NCI-H82 (cell line): Measurements from ENCODE around the gene GSTO2.
A peak's percentile ranks its signal among the peaks of the same experiment; 100 is the strongest.

Experiments used
- DNase-seq: peaks from one replicate; lab custom pipeline; 2025; lab: John Stamatoyannopoulos, UW

The GSTO2 gene

GRCh38 chr10:104308439-104308903 lies 39.5 kb downstream of the GSTO2 start:
- DNase-seq, result no peak

- DNase-seq, result no peak
Observed at GRCh38 chr10:104309980-104310978, 41.3 kb downstream of the GSTO2 start.

DNA sequence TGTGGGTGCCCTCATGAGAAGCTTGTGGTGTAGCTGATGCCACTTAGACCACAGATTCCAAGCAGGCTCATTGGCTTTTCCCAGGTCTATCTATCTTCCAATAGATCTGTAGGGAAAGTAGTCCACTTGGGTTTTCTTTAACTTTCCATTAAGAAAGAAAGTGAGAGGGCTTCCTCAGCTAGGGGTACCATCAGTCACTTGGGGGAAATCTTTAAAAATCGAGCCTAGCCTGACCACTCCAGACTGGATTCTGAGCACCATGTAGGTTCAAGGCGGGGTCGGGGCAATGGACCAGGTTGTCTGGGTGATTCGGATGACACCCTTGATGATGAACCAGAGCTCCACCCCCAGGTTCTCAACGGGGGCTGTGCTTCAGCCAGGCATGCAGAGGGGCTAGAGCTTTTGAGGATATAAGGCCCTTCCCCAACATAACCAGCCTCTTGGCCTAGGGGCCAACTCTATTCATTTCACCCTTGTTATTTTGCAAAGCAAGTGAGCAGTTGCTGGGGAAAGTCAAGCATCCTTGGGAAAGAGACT lies 42.3 kb downstream of the GSTO2 start:
- no peak for DNase-seq

DNA sequence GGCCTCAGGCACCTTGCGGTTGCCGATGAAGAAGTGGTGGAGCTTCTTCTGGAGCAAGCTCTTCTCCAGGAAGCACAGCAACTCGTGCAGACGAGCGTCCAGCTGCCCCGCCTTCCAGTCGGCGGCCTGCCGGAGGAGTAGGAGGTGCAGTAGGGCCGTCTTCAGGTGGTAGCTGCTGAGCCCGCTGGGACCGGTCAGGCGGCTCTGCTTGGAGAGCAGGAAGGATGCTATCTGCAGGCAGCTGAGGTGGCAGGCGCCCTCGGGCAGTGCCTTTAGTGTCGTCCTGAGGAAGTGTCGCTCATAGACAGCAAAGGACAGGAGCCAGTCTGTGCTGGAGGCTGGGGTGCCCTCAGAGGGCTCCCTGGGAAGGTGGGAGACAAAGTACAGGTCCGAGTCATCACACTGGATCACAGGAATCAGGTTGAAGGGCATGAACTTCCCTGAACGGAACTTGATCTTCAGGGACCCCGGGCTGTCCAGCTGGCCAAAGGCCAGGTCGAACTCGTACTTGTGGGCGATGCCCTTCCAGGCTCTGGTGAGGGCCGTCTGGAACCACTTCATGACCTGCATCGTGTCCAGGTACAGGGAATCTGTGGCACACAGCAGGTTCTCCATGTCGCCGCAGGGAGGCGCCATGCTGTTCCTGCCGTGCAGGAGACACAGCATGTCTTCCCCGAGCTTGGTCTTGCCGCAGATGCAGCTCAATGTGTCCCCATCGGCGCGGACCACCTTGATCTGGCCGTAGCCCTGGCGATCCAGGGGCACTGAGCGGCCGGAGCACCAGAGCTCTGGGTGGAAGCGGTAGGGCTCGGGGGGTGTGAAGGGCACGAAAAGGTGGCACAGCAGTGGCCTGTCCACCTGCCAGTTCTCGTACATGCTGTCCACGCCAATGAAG lies 45.9 kb downstream of the GSTO2 start:
- no peak for DNase-seq

GRCh38 chr10:104315486-104315921 lies 46.5 kb downstream of the GSTO2 start:
- DNase-seq, result no peak

DNA sequence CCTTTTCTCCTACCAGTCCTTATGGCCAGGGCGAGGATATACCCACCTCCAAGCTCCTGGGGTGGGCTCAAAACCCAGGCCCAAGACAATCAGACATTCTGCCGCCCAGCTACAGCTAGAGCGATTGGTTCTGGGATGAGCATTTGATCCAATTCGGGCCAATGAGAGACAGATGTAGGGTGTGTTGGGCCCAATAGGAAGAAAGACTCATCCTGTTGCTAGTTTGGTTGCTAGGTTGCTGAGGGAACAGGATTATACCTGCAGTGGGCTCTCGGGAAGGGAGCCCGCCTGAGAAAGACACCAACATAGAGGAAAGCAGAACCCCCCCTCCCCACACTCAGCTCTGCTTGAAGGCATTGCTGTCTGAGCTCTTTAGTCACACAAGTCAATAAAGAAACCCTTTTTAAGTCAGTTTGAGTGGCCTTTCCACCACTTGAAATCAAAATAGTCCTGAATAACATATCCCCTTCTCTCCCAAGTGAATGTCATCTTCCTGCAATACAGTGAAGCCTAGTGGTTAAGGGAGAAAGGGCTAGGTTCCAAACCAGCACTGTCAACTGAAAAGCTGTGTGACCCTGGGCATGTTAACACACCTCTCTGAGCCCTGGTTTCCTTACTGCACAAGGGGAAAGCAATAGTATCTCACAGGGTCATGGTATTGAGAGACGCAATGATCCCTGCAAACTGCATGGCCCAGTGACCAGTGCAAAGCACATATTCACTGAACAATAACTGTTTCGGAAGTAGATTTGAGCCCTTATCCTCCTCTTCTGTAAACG lies 47.5 kb downstream of the GSTO2 start:
- DNase-seq, result peak; percentile 46

DNA sequence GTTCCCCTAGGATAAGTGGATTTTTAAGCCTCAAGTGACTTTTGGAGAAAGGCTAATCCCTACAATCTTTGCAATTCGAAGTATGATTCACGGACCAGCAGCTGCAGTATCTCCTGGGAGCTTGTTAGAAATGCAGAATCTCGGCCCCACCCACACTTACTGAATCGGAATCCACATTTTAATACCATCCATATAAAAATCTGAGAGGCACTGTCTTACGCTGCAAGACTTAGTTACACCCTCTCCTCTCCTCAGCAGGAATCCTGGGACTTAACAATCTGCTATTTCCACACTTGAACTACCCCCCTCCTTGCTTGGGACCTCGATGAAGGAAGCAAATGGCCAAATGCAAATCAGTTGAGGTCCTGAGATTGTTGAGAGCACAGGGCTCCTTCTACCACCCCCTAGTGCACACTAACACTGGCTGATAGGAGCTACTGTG lies 48.3 kb downstream of the GSTO2 start:
- peak; percentile 42 for DNase-seq

- no peak for DNase-seq
Observed at GRCh38 chr10:104317726-104318299, 48.8 kb downstream of the GSTO2 start.

DNA sequence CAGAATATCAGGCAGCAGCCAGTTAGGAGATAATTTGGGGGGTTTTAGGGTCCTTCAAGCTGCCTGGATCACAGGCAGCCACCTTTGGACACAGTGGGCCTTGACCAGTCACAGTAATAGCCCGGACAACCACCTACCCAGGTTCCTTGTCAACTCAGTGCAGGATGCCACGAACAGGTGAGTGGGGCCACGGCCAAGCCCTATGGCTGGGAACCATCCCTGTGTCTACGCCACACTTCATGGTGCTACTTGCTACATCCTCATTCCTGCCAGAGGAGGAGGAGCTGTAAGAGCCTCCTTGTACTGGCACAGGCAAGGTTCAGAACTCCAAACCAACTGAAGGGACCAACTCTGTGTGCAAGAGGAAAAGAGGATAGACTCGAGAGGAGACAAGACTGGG lies 49.3 kb downstream of the GSTO2 start:
- no peak for DNase-seq

DNA sequence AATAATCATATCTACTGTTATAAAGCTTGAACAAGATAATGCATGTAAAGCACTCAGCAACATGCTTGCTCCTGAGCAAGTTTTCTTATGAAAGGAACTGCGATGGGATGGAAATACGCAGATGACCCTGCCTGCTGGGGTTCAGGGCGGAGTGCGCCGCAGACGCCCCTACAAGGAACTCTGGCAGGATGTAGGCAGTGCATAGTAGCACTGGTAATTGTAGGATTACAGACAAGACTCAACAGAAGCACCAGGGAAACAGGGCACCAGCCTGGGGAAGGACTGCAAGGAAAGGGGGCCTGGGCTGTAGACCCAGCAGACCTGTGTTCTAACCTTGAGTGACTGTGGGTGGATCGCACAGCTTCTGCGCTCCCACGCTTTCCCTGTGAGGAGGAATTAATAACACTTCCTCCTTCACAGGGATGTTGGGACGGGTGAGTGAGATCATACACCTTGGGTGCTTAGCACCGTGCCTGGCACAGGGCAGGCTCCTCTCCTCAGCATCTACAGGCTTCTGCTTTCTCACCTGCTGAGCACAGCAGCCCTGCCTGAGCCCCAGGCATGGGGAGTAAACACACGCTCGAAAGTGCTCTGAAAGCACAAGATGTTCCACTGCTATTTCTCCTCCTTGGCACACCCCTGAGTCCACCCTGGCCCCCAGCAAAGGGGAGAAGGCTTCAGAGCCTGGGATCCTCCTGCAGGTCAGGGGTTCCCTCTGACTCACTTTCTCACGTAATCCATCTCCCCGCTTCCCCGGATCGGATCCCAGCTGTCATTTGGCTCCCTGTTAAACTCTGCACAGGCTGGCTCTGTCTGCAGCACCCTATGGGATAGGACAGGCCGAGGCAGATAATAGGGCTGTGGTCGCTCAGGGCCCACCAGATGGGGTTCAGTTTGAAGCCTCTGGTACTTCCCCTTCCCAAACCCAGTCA lies 50.1 kb downstream of the GSTO2 start:
- DNase-seq, result no peak

DNA sequence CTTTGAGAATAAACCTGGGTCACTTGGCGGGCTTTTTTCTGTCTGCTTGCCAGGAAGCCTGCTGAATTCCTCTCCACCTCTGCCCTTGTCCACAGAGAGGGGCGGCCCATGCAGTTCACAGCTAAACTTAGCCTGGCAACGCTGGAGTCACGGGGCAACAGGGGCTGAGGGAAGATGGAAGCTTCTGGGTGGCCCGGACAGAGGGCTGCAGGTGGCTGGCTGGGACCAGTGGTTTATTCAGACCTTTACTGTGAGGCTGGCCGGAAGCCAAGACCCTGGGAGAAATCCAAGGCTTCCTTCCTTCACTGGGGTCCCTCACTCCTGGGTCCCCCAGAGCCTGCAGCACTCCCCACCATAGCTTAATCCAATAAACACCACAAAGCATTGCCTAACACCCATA lies 52.2 kb downstream of the GSTO2 start:
- no peak for DNase-seq

GRCh38 chr10:104321725-104322415 lies 52.9 kb downstream of the GSTO2 start:
- no peak for DNase-seq

GRCh38 chr10:104322416-104322782 lies 53.4 kb downstream of the GSTO2 start:
- DNase-seq, result no peak

GRCh38 chr10:104323085-104323484 lies 54.1 kb downstream of the GSTO2 start:
- no peak for DNase-seq

GRCh38 chr10:104323760-104324201 lies 54.8 kb downstream of the GSTO2 start:
- no peak for DNase-seq

GRCh38 chr10:104324221-104324686 lies 55.3 kb downstream of the GSTO2 start:
- no peak for DNase-seq

DNA sequence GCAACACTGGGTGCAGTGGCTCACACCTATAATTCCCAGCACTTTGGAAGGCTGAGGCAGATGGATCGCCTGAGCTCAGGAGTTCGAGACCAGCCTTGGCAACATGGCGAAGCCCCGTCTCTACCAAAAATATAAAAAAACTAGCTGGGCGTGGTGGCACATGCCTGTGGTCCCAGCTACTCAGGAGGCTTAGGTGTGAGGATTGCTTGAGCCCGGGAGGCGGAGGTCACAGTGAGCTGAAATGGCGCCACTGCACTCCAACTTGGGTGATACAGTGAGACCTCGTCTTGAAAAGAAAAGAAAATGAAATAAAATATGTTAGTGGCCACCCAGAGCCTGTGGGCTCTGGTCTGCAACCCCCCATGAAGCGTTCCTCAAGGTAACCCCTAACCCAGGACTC lies 55.9 kb downstream of the GSTO2 start:
- no peak for DNase-seq

DNA sequence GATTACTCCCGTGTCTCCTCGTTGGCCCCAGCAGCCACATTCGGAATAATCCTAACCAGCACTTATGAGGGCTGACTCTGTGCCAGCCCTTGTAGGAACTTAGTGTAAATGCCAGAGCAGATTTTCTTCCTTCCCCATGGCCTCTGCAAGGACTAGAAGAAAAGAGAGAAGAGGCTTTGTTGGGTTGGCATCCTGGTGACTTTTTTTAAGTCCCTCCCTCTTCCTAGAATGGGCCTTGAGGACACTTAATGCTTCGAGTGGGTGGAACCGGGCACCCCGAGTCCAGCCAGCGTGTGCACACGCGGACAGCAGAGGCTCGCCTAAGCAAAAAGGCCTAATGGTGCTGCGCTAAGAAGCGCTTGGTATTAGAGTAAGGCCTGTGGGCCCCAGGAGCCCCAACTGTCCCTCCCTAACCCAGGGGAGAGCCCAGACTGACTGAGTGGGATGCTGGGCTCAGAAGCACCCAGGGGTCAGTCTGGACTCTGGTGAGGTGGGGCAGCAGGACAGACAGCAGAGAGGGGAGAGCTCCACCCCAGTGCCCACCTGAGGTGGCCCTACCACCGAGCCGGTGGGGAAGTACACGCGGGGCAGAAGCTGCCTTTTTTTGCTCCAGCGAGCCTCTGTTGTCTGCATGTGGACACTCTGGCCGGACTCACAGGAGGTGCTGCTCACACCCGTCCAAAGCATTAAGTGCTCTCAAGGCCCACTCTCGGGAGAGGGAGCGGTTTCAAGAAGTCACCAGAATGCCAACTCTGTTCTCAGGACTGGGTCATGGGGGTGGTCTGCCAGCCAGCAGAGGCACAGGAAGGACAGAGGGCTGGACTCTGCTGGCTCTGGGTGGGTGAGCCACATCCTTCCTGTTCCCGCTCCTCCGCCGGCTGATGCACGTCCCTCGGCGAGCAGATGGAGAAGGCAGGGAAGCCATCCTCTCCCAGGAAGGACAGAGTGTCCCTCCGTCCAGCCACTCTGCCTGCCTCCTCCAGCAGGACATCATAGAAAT lies 56.8 kb downstream of the GSTO2 start:
- no peak for DNase-seq
